HepG2 (cell line): ENCODE data around the gene INPP1. TPM values are rescaled to one million over a fixed set of nuclear protein-coding genes. Genes with fewer than 3 reads are reported as not detected.
A peak's percentile ranks its signal among the peaks of the same experiment; 100 is the strongest.

Experiments used
- ARNT2 ChIP-seq: sonication (generic); formaldehyde crosslinking; IDR thresholded peaks from 2 replicates; pipeline ENCODE4 v1.8.0; 2022; ENCODE audit warnings: mild to moderate bottlenecking, low read depth, missing genetic modification reagents, moderate library complexity
- ASH2L ChIP-seq: fragments of 300-600, 200-600 bp; sonication (generic); IDR thresholded peaks from 2 replicates; pipeline ENCODE4 v1.7.0; 2017; ENCODE audit warnings: low read depth, mild to moderate bottlenecking, moderate library complexity, mixed read lengths, low read length; ENCODE audit not compliant: insufficient read length
- ATAD3A ChIP-seq: sonication (generic); formaldehyde crosslinking; IDR thresholded peaks from 2 replicates; pipeline ENCODE4 v1.4.0; 2020; ENCODE audit warnings: missing genetic modification reagents
- ELF4 ChIP-seq: sonication (generic); formaldehyde crosslinking; IDR thresholded peaks from 2 replicates; pipeline ENCODE4 v1.5.0; 2020; ENCODE audit warnings: missing genetic modification reagents, mild to moderate bottlenecking, moderate library complexity, borderline replicate concordance
- FOXO1 ChIP-seq: sonication (generic); formaldehyde crosslinking; IDR thresholded peaks from 2 replicates; pipeline ENCODE4 v1.4.0; 2020; ENCODE audit warnings: missing genetic modification reagents
- GLI4 ChIP-seq: sonication (generic); formaldehyde crosslinking; IDR thresholded peaks from 2 replicates; pipeline ENCODE4 v1.5.1; 2020; ENCODE audit warnings: missing genetic modification reagents, mild to moderate bottlenecking, moderate library complexity, borderline replicate concordance
- HMGXB4 ChIP-seq, 2 experiments: sonication (generic) in 1 of 2; formaldehyde crosslinking in 1 of 2; IDR thresholded peaks; 2 replicates each; pipeline versions ENCODE4 v1.4.0 to v1.6.1; 2018 to 2020; ENCODE audit warnings: missing genetic modification reagents in 2 of 2, borderline replicate concordance in 1 of 2, low read depth in 1 of 2, mild to moderate bottlenecking in 1 of 2, missing biosample characterization in 1 of 2
- HOXA5 ChIP-seq: sonication (generic); formaldehyde crosslinking; IDR thresholded peaks from 2 replicates; pipeline ENCODE4 v1.4.0; 2020; ENCODE audit warnings: missing genetic modification reagents
- HOXD1 ChIP-seq: sonication (generic); formaldehyde crosslinking; IDR thresholded peaks from 2 replicates; pipeline ENCODE4 v1.5.0; 2020; ENCODE audit warnings: missing genetic modification reagents
- MAFK ChIP-seq, 2 experiments: IDR thresholded peaks in 1 of 2; conservative IDR thresholded peaks in 1 of 2; 2 replicates each; pipeline ENCODE4 v1.6.1; 2011; ENCODE audit warnings: improper control_type of control experiment in 2 of 2, low read length in 2 of 2
- MYC ChIP-seq: sonication (generic); formaldehyde crosslinking; IDR thresholded peaks from 2 replicates; pipeline ENCODE4 v1.9.0; 2021; ENCODE audit warnings: missing genetic modification reagents, borderline replicate concordance
- RAD21 ChIP-seq: fragments of 450-650 bp; formaldehyde crosslinking; IDR thresholded peaks from 2 replicates; pipeline ENCODE4 v1.5.0; 2020; ENCODE audit warnings: mild to moderate bottlenecking
- RNF2 ChIP-seq: fragments of 450-650 bp; conservative IDR thresholded peaks from 2 replicates; pipeline ENCODE4 v1.6.1; 2016; ENCODE audit warnings: low read depth
- ZNF468 ChIP-seq: sonication (generic); formaldehyde crosslinking; IDR thresholded peaks from 2 replicates; pipeline ENCODE4 v1.8.0; 2022; ENCODE audit warnings: mild to moderate bottlenecking, moderate library complexity, missing genetic modification reagents
- ZNF577 ChIP-seq: sonication (generic); formaldehyde crosslinking; IDR thresholded peaks from 2 replicates; pipeline ENCODE4 v1.4.0; 2020; ENCODE audit warnings: mild to moderate bottlenecking, low read depth, missing genetic modification reagents, borderline replicate concordance
- ZNF580 ChIP-seq: IDR thresholded peaks from 2 replicates; pipeline ENCODE4 v1.6.1; 2016; ENCODE audit warnings: low read depth, borderline replicate concordance
- ZSCAN22 ChIP-seq: sonication (generic); formaldehyde crosslinking; IDR thresholded peaks from 2 replicates; pipeline ENCODE4 v1.4.0; 2020; ENCODE audit warnings: mild to moderate bottlenecking, missing genetic modification reagents
- polyA plus RNA-seq, 8 experiments: library from polyadenylated mRNA; depleted of rRNA in 3 of 8; stranded (reverse) in 7 of 8; unstranded in 1 of 8; fragments of >200 nt; fragmentation: Illumina TruSeq in 4 of 8; extraction: Trizol in 4 of 8; gene quantifications; 2 replicates each; pipeline versions ENCODE4 v1.2.1 to v1.2.3, GENCODE V29; 2011 to 2016; ENCODE audit warnings: low read depth in 4 of 8, missing spikeins in 1 of 8, mixed read lengths in 1 of 8; ENCODE audit not compliant: insufficient read depth in 1 of 8
- total RNA-seq, 5 experiments: library from RNA; depleted of rRNA; stranded (reverse); fragments of >200 nt; fragmentation: Illumina TruSeq; extraction: Trizol; gene quantifications; 2 replicates each; pipeline ENCODE4 v1.2.3, GENCODE V29; 2016; ENCODE audit warnings: low read depth in 1 of 5
- TF ChIP-seq, protein P1 (sequence below): IDR thresholded peaks from 2 replicates; pipeline ENCODE4 v1.6.1; 2016; ENCODE audit warnings: low read depth, missing genetic modification reagents, missing compliant biosample characterization
- TF ChIP-seq, protein P2 (sequence below): sonication (generic); formaldehyde crosslinking; IDR thresholded peaks from 2 replicates; pipeline ENCODE4 v1.4.0; 2020; ENCODE audit warnings: mild to moderate bottlenecking, low read depth, missing genetic modification reagents

INPP1 gene
- total and polyA plus RNA-seq, 2 of the 13 experiments (the other 11 are each of a cell fraction or from before 2014, with no cell fraction given), result 10.0 to 13.3 TPM

DNA sequence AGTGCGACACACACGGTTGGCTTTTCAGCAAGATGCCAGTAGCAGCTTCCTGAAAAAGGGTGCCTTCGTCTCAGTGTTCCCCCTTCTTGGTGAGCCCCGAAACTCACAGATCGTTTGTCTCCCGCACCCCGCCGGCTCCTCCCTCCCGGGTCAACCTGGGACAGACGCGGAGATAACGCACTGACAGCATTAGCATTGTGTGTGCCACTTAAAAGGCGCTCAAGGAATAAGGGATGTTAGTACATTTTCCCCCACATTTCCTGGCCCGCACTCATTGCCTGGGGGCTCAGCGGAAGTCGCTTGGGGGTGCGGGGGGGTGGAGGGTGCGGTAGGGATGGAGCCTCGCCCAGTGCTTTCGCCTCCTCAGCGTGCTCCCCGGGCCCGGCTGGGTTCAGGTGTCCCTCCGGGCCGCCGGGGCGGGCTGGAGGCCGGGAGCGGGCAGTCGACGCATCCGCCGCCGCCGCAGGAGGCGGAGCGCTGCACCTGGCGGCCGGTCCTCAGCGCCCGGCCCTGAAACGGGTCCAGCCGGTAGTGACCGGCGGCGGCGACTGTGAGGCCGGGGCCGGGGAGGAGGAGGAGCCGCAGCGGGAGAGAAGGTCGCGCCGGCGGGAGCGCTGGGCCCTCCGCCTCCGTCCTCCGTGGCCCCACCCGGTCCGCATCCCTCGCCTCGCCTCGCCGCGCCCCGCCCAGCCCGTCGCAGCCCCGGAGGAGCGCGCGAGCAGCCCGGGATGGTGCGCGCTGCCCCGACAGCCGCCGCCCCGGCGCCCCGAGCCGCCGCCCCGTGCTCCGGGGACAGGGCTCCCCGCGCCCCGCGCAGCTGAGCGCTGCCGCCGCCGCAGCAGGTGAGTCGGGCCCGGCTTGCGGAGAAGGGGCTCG, 64.5 kb downstream of the INPP1 start, which contains the start of gene MFSD6 (continued):
- TF ChIP-seq, protein P1, sequence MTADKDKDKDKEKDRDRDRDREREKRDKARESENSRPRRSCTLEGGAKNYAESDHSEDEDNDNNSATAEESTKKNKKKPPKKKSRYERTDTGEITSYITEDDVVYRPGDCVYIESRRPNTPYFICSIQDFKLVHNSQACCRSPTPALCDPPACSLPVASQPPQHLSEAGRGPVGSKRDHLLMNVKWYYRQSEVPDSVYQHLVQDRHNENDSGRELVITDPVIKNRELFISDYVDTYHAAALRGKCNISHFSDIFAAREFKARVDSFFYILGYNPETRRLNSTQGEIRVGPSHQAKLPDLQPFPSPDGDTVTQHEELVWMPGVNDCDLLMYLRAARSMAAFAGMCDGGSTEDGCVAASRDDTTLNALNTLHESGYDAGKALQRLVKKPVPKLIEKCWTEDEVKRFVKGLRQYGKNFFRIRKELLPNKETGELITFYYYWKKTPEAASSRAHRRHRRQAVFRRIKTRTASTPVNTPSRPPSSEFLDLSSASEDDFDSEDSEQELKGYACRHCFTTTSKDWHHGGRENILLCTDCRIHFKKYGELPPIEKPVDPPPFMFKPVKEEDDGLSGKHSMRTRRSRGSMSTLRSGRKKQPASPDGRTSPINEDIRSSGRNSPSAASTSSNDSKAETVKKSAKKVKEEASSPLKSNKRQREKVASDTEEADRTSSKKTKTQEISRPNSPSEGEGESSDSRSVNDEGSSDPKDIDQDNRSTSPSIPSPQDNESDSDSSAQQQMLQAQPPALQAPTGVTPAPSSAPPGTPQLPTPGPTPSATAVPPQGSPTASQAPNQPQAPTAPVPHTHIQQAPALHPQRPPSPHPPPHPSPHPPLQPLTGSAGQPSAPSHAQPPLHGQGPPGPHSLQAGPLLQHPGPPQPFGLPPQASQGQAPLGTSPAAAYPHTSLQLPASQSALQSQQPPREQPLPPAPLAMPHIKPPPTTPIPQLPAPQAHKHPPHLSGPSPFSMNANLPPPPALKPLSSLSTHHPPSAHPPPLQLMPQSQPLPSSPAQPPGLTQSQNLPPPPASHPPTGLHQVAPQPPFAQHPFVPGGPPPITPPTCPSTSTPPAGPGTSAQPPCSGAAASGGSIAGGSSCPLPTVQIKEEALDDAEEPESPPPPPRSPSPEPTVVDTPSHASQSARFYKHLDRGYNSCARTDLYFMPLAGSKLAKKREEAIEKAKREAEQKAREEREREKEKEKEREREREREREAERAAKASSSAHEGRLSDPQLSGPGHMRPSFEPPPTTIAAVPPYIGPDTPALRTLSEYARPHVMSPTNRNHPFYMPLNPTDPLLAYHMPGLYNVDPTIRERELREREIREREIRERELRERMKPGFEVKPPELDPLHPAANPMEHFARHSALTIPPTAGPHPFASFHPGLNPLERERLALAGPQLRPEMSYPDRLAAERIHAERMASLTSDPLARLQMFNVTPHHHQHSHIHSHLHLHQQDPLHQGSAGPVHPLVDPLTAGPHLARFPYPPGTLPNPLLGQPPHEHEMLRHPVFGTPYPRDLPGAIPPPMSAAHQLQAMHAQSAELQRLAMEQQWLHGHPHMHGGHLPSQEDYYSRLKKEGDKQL (CRISPR knock-in tag), result no peak
- TF ChIP-seq ARNT2 (CRISPR knock-in tag) (peak; percentile 39; the same call in 1 of the 2 replicates), HOXD1 (CRISPR knock-in tag) (0 out of 2 replicates have a peak, but pooled peaks have one; percentile 32), ZNF577 (CRISPR knock-in tag) (no peak), RAD21 (peak; percentile 10; the same call in 1 of the 2 replicates), HMGXB4 (CRISPR knock-in tag; IDR thresholded peaks at IDR 0.05; ENCODE audit: borderline replicate concordance in 1 of 2, low read depth in 1 of 2) (no peak), MAFK (conservative IDR thresholded peaks at IDR 0.05 in 1 of 2, IDR thresholded peaks at IDR 0.05 in 1 of 2; ENCODE audit: low read length in 2 of 2) (no peak), ELF4 (no peak), FOXO1 (CRISPR knock-in tag) (no peak), RNF2 (no peak), HOXA5 (CRISPR knock-in tag) (peak; percentile 18; the same call in 1 of the 2 replicates), ASH2L (peak; percentile 12), GLI4 (CRISPR knock-in tag) (no peak), MYC (CRISPR knock-in tag) (peak; percentile 14; the same call in 1 of the 2 replicates), ATAD3A (CRISPR knock-in tag) (no peak), ZNF580 (0 out of 2 replicates have a peak, but pooled peaks have one; percentile 50), ZSCAN22 (CRISPR knock-in tag) (no peak), ZNF468 (CRISPR knock-in tag) (0 out of 2 replicates have a peak, but pooled peaks have one; percentile 20)
- TF ChIP-seq, protein P2, sequence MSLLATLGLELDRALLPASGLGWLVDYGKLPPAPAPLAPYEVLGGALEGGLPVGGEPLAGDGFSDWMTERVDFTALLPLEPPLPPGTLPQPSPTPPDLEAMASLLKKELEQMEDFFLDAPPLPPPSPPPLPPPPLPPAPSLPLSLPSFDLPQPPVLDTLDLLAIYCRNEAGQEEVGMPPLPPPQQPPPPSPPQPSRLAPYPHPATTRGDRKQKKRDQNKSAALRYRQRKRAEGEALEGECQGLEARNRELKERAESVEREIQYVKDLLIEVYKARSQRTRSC (CRISPR knock-in tag), result no peak
